Activated CD4-positive, alpha-beta memory T cell treated with anti-CD3 and anti-CD28 coated beads for 36 hours (primary cell): ENCODE results near the gene ZNF235. TPM values are rescaled to one million over a fixed set of nuclear protein-coding genes. Genes with fewer than 3 reads are reported as not detected.
"Not testable (repeated sequence)": the region's sequence is repeated elsewhere in the genome, so short reads cannot be mapped to it uniquely, and the experiment has no call there.

Source experiments
- CTCF ChIA-PET: fragments of 350-600 bp; sonication (Branson Sonifier 250); formaldehyde crosslinking; loops from one replicate; lab custom pipeline; 2021; ENCODE audit warnings: antibody characterized with exemption, inconsistent platforms; lab: Charles Lee
- POLR2A ChIA-PET: fragments of 350-600 bp; sonication (Branson Sonifier 250); formaldehyde crosslinking; loops from one replicate; lab custom pipeline; 2021; ENCODE audit warnings: antibody characterized with exemption; lab: Charles Lee
- DNase-seq: peaks from one replicate; pipeline ENCODE4 v3.0.0-alpha.2; 2020
- H3K27ac Mint-ChIP-seq: one replicate; pipeline ENCODE4 v1.8.0; 2021; ENCODE audit warnings: mixed read lengths
- H3K27me3 Mint-ChIP-seq: one replicate; pipeline ENCODE4 v1.8.0; 2021; ENCODE audit warnings: mixed read lengths
- H3K36me3 Mint-ChIP-seq: one replicate; pipeline ENCODE4 v1.8.0; 2021; ENCODE audit warnings: mixed read lengths
- H3K4me1 Mint-ChIP-seq: one replicate; pipeline ENCODE4 v1.8.0; 2021; ENCODE audit warnings: low read depth, mixed read lengths
- H3K4me3 Mint-ChIP-seq: one replicate; pipeline ENCODE4 v1.8.0; 2021; ENCODE audit warnings: mild to moderate bottlenecking, mixed read lengths
- H3K9me3 Mint-ChIP-seq: one replicate; pipeline ENCODE4 v1.8.0; 2021; ENCODE audit warnings: mixed read lengths
- intact Hi-C: fragments of 100-400 bp; cut with micrococcal nuclease; formaldehyde crosslinking; loops from one replicate; pipeline ENCODE4 v1.15.1; 2023
- total RNA-seq, 2 experiments: library from RNA; stranded (reverse); gene quantifications; one replicate each; pipeline ENCODE4 v1.2.3, GENCODE V29; 2021

Gene ZNF235
- total RNA-seq = 1 to 10 TPM; 1.2 to 1.3 TPM

DNA sequence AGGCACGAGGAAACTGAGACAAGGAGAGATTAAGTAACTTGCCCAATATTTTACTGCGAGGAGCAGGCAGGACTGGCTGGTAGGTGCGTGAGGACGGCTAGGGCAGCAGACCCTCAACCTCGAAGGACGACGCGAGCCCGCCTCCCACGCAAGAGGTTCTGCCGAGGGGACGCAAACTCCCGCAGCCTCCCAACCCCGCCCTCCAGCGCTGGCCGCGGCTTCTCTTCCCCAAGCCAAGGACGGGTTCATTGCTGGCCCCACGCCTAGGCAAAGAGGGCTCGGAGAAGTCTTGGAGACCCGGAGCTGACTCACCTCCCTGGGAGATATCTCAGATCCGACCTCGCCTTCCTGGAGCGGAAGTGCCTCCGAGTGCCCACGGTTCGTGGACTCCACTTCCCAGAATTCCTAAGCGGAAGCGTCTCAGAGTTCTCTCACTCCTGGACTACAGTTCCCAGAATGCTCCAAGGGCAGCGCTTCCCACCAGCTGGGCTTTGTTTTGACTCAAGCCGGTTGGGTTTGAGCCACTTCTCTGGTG, at the start of gene ZNF235:
Gene ZNF235, minus strand, starts transcription at position 367 of the 535 bp plus-strand sequence. CDS start 1,621 bp downstream, outside the sequence.
- peaks cover 16% of the 10 kb centered on the region for H3K9me3 Mint-ChIP-seq
- peaks cover 15% of the 10 kb centered on the region for H3K4me1 Mint-ChIP-seq

DNA sequence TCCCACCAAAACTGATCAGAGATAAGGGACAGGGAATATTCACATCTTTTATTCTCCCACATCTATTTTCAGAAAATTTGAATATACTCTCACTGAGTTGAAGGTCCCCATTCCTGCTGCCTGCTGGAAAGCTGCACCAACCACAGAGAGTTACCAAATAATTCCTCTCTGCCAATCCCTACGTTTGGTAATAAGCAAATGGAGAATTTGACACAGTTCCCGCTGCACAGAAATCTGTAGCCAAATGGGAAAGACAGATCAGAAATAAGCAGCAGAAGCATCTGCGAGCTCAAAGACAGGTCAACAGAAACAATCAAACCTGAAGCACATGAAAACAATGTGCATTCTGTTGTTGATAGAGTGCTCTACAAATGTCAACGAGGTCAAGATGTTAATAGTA, 41.7 kb upstream of the ZNF235 start:
- Mint-ChIP-seq H3K4me1 (no peaks in the 10 kb centered on the region), H3K4me3 (no peak overlapping the region), H3K27ac (no peak overlapping the region), H3K36me3 (no peaks in the 10 kb centered on the region), H3K9me3 (peaks cover 31% of the 10 kb centered on the region), H3K27me3 (no peaks in the 10 kb centered on the region)
- ChIA-PET CTCF (no interaction called here), POLR2A (no interaction called here)
- intact Hi-C loops = no loop called here
- no peak for DNase-seq

More for the DNA sequence above, at the start of gene ZNF235:
- ChIA-PET CTCF (no interaction called here), POLR2A (interaction anchor here (1.1 to 1.8 kb wide), 2 partner anchors 92 to 140 kb away, joined by 5 read pairs; partner anchors contain the start of genes ZNF226 and ZNF227)
- peak; percentile 87 for DNase-seq
- H3K36me3 Mint-ChIP-seq = peaks cover 24% of the 10 kb centered on the region
- intact Hi-C loops = loop anchor here (1.0 to 10.0 kb wide), 5 partner anchors 92 to 209 kb away; partner anchors contain the start of genes ZNF180, ZNF225, ZNF226 and ZNF227
- H3K27ac Mint-ChIP-seq = peak within 1 kb of the TSS; percentile 18
- peak within 1 kb of the TSS; percentile 83 for H3K4me3 Mint-ChIP-seq
- H3K27me3 Mint-ChIP-seq = no peaks in the 10 kb centered on the region

GRCh38 chr19:44345959-44346358, 41.1 kb upstream of the ZNF235 start:
- CTCF ChIA-PET = no interaction called here
- no peaks in the 10 kb centered on the region for H3K4me1 Mint-ChIP-seq
- intact Hi-C loops = no loop called here
- H3K27ac Mint-ChIP-seq = no peak overlapping the region
- H3K4me3 Mint-ChIP-seq = no peak overlapping the region
- POLR2A ChIA-PET = no interaction called here
- H3K36me3 Mint-ChIP-seq = no peaks in the 10 kb centered on the region
- peaks cover 30% of the 10 kb centered on the region for H3K9me3 Mint-ChIP-seq
- no peak for DNase-seq
- no peaks in the 10 kb centered on the region for H3K27me3 Mint-ChIP-seq

- H3K36me3 Mint-ChIP-seq = no peaks in the 10 kb centered on the region
- ChIA-PET CTCF (no interaction called here), POLR2A (no interaction called here)
- intact Hi-C loops = no loop called here
- H3K4me3 Mint-ChIP-seq = no peak overlapping the region
- H3K4me1 Mint-ChIP-seq = no peaks in the 10 kb centered on the region
- no peak overlapping the region for H3K27ac Mint-ChIP-seq
- DNase-seq = no peak
- no peaks in the 10 kb centered on the region for H3K27me3 Mint-ChIP-seq
- peaks cover 30% of the 10 kb centered on the region for H3K9me3 Mint-ChIP-seq
These were observed 39.4 kb upstream of the ZNF235 start for GRCh38 chr19:44344255-44344654.

- no peak for DNase-seq
- Mint-ChIP-seq H3K27me3 (no peaks in the 10 kb centered on the region), H3K36me3 (peaks cover 4% of the 10 kb centered on the region), H3K9me3 (peaks cover 27% of the 10 kb centered on the region), H3K27ac (no peak overlapping the region), H3K4me3 (no peak overlapping the region), H3K4me1 (no peaks in the 10 kb centered on the region)
- CTCF ChIA-PET = no interaction called here
- POLR2A ChIA-PET = no interaction called here
- intact Hi-C loops = no loop called here
These were observed 37.0 kb upstream of the ZNF235 start for GRCh38 chr19:44341794-44342193.

GRCh38 chr19:44334639-44335038, 29.8 kb upstream of the ZNF235 start:
- H3K27me3 Mint-ChIP-seq, DNase-seq, POLR2A ChIA-PET, H3K27ac Mint-ChIP-seq, H3K4me1 Mint-ChIP-seq, H3K4me3 Mint-ChIP-seq, intact Hi-C loops: not testable (repeated sequence)
- CTCF ChIA-PET = interaction anchor here (0.6 kb wide), 1 partner anchor 364 kb away, joined by 3 read pairs; no protein-coding TSS in a partner anchor
- peaks cover 51% of the 10 kb centered on the region for H3K9me3 Mint-ChIP-seq
- peaks cover 18% of the 10 kb centered on the region for H3K36me3 Mint-ChIP-seq

DNA sequence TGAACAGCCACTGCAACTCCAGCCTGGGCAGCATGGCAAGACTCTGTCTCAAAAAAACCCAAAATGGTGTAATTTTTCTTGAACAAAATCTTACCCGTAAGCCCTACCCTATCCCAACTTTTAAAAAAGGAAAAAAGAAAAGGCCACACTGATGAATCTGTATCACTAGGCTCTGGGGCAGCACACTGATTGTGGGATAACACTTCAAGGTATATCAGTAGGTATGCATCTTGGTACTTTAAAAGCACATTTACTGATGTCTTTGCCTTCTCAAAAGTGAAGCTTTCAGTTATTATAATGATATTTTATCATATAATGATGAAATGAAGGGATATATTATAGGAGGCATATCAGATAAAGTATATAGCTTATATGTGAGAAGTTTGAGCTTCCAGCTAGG, 27.3 kb upstream of the ZNF235 start:
- intact Hi-C loops = no loop called here
- Mint-ChIP-seq H3K4me1 (no peaks in the 10 kb centered on the region), H3K9me3 (peaks cover 63% of the 10 kb centered on the region), H3K27me3 (peaks cover 2% of the 10 kb centered on the region), H3K36me3 (peaks cover 14% of the 10 kb centered on the region), H3K27ac (no peak overlapping the region), H3K4me3 (no peak overlapping the region)
- DNase-seq = no peak
- ChIA-PET CTCF (no interaction called here), POLR2A (no interaction called here)

- POLR2A ChIA-PET = no interaction called here
- H3K9me3 Mint-ChIP-seq = peaks cover 28% of the 10 kb centered on the region
- CTCF ChIA-PET = no interaction called here
These were observed 11.1 kb upstream of the ZNF235 start for GRCh38 chr19:44315883-44316282.

DNA sequence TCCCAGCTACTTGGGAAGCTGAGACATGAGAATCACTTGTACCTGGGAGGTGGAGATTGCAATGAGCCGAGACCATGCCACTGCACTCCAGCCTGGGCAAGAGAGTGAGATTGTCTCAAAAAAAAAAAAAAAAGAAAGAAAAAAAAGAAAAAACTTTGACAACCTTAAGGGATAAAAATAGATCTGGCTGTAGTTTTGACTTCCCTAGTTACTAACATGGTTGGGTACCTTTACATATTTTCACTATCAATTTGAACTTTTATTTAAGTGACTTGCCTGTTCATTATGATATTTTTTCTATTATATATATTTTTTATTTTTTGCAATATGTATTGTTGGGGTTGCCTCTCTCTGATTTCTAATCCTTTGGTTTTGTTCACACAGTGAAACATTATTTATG, 8.4 kb upstream of the ZNF235 start:
- H3K9me3 Mint-ChIP-seq = peaks cover 18% of the 10 kb centered on the region
- CTCF ChIA-PET = interaction anchor here (1.5 kb wide), 1 partner anchor 12 kb away, joined by 3 read pairs; no protein-coding TSS in a partner anchor
- H3K4me3 Mint-ChIP-seq = no peak overlapping the region
- intact Hi-C loops = no loop called here
- no peak for DNase-seq
- H3K27me3 Mint-ChIP-seq = peaks cover 13% of the 10 kb centered on the region
- POLR2A ChIA-PET = no interaction called here
- H3K4me1 Mint-ChIP-seq = no peaks in the 10 kb centered on the region
- H3K36me3 Mint-ChIP-seq = peaks cover 11% of the 10 kb centered on the region
- no peak overlapping the region for H3K27ac Mint-ChIP-seq

More at GRCh38 chr19:44315883-44316282, 11.1 kb upstream of the ZNF235 start:
- peaks cover 8% of the 10 kb centered on the region for H3K27me3 Mint-ChIP-seq
- H3K27ac Mint-ChIP-seq = no peak overlapping the region
- no peaks in the 10 kb centered on the region for H3K4me1 Mint-ChIP-seq
- H3K4me3 Mint-ChIP-seq = no peak overlapping the region
- DNase-seq = no peak
- peaks cover 9% of the 10 kb centered on the region for H3K36me3 Mint-ChIP-seq
- intact Hi-C loops = no loop called here

- Mint-ChIP-seq H3K27ac (no peak overlapping the region), H3K36me3 (peaks cover 6% of the 10 kb centered on the region), H3K9me3 (peaks cover 21% of the 10 kb centered on the region), H3K4me3 (no peak overlapping the region), H3K4me1 (peaks cover 15% of the 10 kb centered on the region), H3K27me3 (peaks cover 5% of the 10 kb centered on the region)
- ChIA-PET POLR2A (no interaction called here), CTCF (no interaction called here)
- intact Hi-C loops = loop anchor here (10.0 kb wide), 1 partner anchor 197 kb away; the partner anchor contains the start of gene ZNF180
- no peak for DNase-seq
These were observed 3.2 kb upstream of the ZNF235 start for GRCh38 chr19:44308011-44308410.

DNA sequence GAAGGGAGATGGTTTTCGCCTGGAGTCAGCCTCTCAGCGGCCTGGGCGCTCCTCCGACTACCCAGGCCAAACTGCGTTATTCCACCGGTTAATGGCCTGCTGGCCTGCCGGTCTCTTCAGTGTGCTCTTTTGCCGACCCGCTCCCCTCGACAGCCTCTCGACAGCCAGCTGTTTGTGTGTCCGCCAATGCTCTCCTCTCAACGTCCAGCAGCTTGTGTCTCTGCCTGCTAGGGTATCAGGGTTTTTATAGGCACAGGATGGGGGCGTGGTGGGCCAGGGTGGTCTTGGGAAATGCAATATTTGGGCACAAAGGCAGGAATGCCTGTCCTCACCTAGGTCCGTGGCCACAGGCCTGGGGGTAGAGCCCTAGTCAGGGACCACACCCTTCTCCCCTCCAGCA, 1.5 kb upstream of the ZNF235 start:
- CTCF ChIA-PET = no interaction called here
- H3K4me1 Mint-ChIP-seq = peaks cover 15% of the 10 kb centered on the region
- intact Hi-C loops = loop anchor here (10.0 kb wide), 1 partner anchor 199 kb away; the partner anchor contains the start of gene ZNF180
- no peak overlapping the region for H3K27ac Mint-ChIP-seq
- peaks cover 19% of the 10 kb centered on the region for H3K9me3 Mint-ChIP-seq
- no peak for DNase-seq
- POLR2A ChIA-PET = no interaction called here
- H3K27me3 Mint-ChIP-seq = peaks cover 5% of the 10 kb centered on the region
- peaks cover 13% of the 10 kb centered on the region for H3K36me3 Mint-ChIP-seq
- H3K4me3 Mint-ChIP-seq = no peak overlapping the region

DNA sequence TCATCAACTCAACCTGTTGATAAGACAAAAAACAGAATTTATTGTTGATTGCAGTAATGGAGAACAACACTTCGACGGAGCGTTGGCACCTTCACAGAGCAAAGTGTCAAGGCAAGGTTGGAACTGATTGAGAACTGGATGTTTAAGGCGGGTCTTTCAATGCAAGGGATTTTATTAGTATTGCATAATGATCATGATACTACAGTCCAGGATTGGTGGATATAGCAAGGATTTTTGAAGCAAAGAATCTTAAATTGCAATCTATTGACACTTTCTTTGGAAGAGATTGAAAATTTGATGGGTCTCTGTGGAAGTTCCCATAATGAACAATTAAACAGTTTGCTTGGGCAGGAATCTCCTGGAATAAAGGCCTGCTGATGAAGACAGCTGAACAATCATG, 632 bp upstream of the ZNF235 start:
- Mint-ChIP-seq H3K27ac (no peak overlapping the region), H3K9me3 (peaks cover 20% of the 10 kb centered on the region), H3K36me3 (peaks cover 17% of the 10 kb centered on the region), H3K4me3 (no peak overlapping the region), H3K4me1 (peaks cover 15% of the 10 kb centered on the region), H3K27me3 (peaks cover 3% of the 10 kb centered on the region)
- intact Hi-C loops = loop anchor here (10.0 kb wide), 1 partner anchor 199 kb away; the partner anchor contains the start of gene ZNF180
- ChIA-PET CTCF (no interaction called here), POLR2A (interaction anchor here (1.8 kb wide), 1 partner anchor 93 kb away, joined by 5 read pairs; the partner anchor contains the start of gene ZNF227)
- no peak for DNase-seq
